Panc1 (cell line): ENCODE results near the gene SHISA5. TPM values are rescaled to one million over a fixed set of nuclear protein-coding genes. Genes with fewer than 3 reads are reported as not detected.

Experiments
- ATAC-seq: fragments of 200-7000 bp; cut with Tn5 transposase; 2 replicates; pipeline ENCODE4 v1.9.1; 2020; ENCODE audit warnings: mild to moderate bottlenecking, moderate library complexity
- BruUV-seq: library from RNA; stranded (reverse); fragments of 400-500 nt; replicated peaks from 2 replicates; lab custom pipeline; 2021; lab: Mats Ljungman, UMichigan
- CTCF ChIA-PET: fragments of 300-600 bp; sonication (Branson Sonifier 250); formaldehyde crosslinking; loops from one replicate; lab custom pipeline; 2022; ENCODE audit warnings: antibody characterized with exemption; lab: Charles Lee
- POLR2A ChIA-PET: fragments of 300-600 bp; sonication (Branson Sonifier 250); formaldehyde crosslinking; loops from one replicate; lab custom pipeline; 2022; ENCODE audit warnings: antibody characterized with exemption; lab: Charles Lee
- DNase-seq: peaks from one replicate; pipeline ENCODE4 v3.0.0-alpha.2; 2010; ENCODE audit warnings: low read depth, low spot score
- H3K27ac ChIP-seq: 2 replicates; pipeline ENCODE4 v1.5.1; 2011; ENCODE audit warnings: mild to moderate bottlenecking, low read length, inconsistent platforms
- H3K27me3 ChIP-seq: fragments of 200-500 bp; sonication (Bioruptor generic); 2 replicates; pipeline ENCODE4 v1.6.0; 2014; ENCODE audit warnings: low read length, inconsistent platforms; ENCODE audit not compliant: control insufficient read depth, insufficient read depth
- H3K36me3 ChIP-seq: fragments of 200-500 bp; sonication (Bioruptor generic); 2 replicates; pipeline ENCODE4 v1.5.1; 2014; ENCODE audit warnings: inconsistent platforms, mild to moderate bottlenecking, low read length, moderate library complexity; ENCODE audit not compliant: control insufficient read depth, insufficient read depth
- H3K4me1 ChIP-seq: 2 replicates; pipeline ENCODE4 v1.5.1; 2011; ENCODE audit warnings: inconsistent platforms, mild to moderate bottlenecking, low read length, moderate library complexity; ENCODE audit not compliant: control insufficient read depth, insufficient read depth
- H3K4me3 ChIP-seq, 2 experiments: 2 replicates each; pipeline ENCODE4 v1.5.1; 2011 to 2012; ENCODE audit warnings: low read depth in 2 of 2, low read length in 2 of 2, mild to moderate bottlenecking in 2 of 2, inconsistent platforms in 1 of 2, moderate library complexity in 1 of 2
- H3K9me3 ChIP-seq: fragments of 200-500 bp; sonication (Bioruptor generic); 2 replicates; pipeline ENCODE4 v1.5.1; 2014; ENCODE audit warnings: low read depth, mild to moderate bottlenecking, inconsistent platforms, low read length, moderate library complexity; ENCODE audit not compliant: control insufficient read depth, insufficient read depth
- POLR2AphosphoS5 ChIP-seq: IDR thresholded peaks from 2 replicates; pipeline ENCODE4 v1.6.1; 2012; ENCODE audit warnings: mild to moderate bottlenecking, low read depth, low read length, moderate library complexity
- REST ChIP-seq, 2 experiments: IDR thresholded peaks; 2 replicates each; pipeline ENCODE4 v1.6.1; 2011 to 2012; ENCODE audit warnings: low read depth in 2 of 2, control low read depth in 1 of 2, low read length in 1 of 2, mild to moderate bottlenecking in 1 of 2, moderate library complexity in 1 of 2; ENCODE audit not compliant: insufficient read depth in 1 of 2
- SIN3A ChIP-seq: IDR thresholded peaks from 2 replicates; pipeline ENCODE4 v1.6.1; 2012; ENCODE audit warnings: low read depth, mild to moderate bottlenecking, low read length, moderate library complexity, borderline replicate concordance; ENCODE audit not compliant: insufficient read depth
- TCF7L2 ChIP-seq: IDR thresholded peaks from 2 replicates; pipeline ENCODE4 v1.6.1; 2011; ENCODE audit warnings: mild to moderate bottlenecking, low read depth, low read length, inconsistent platforms
- in situ Hi-C: cut with HindIII; loops from 2 replicates; pipeline ENCODE4 v1.10.0; 2016; ENCODE audit warnings: low sequenced_read_pairs, low pct_unique_long_range_greater_than_20kb
- intact Hi-C: fragments of 100-400 bp; cut with micrococcal nuclease; formaldehyde crosslinking; loops from one replicate; pipeline ENCODE4 v1.10.0; 2022; ENCODE audit not compliant: unreplicated experiment
- total RNA-seq: library from RNA; stranded (reverse); gene quantifications from one replicate; pipeline ENCODE4 v1.2.1, GENCODE V29; 2021; ENCODE audit not compliant: unreplicated experiment
- TF ChIP-seq, protein P1 (sequence below): fragments of 450-650 bp; IDR thresholded peaks from 2 replicates; pipeline ENCODE4 v1.5.1; 2017; ENCODE audit warnings: mild to moderate bottlenecking

SHISA5 gene
- total RNA-seq, 1 experiment from 2014 or later = 122 TPM

DNA sequence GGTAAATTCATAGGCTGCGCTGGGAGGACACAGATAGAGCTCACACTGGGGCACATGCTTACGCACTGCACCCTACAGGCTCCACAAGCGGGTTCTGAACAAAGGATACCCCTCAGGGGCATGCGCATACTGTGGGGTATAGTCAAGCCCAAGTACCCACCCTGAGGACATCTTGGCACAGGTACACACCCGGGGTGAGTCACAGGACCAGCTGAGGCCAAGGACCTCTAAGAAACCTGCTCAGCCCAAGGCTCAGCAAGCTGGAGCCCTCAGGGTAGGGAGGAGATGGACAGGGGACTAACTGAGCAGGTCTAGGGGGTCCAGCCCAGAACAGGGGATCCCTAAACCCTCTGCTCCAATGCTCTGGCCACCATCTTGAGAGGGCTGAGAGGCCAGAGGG lies 3.3 kb downstream of the SHISA5 start:
- intact Hi-C loops (no loop called here), in situ Hi-C loops (no loop called here)
- no peaks in the 10 kb centered on the region for H3K36me3 ChIP-seq
- TF ChIP-seq, protein P1, sequence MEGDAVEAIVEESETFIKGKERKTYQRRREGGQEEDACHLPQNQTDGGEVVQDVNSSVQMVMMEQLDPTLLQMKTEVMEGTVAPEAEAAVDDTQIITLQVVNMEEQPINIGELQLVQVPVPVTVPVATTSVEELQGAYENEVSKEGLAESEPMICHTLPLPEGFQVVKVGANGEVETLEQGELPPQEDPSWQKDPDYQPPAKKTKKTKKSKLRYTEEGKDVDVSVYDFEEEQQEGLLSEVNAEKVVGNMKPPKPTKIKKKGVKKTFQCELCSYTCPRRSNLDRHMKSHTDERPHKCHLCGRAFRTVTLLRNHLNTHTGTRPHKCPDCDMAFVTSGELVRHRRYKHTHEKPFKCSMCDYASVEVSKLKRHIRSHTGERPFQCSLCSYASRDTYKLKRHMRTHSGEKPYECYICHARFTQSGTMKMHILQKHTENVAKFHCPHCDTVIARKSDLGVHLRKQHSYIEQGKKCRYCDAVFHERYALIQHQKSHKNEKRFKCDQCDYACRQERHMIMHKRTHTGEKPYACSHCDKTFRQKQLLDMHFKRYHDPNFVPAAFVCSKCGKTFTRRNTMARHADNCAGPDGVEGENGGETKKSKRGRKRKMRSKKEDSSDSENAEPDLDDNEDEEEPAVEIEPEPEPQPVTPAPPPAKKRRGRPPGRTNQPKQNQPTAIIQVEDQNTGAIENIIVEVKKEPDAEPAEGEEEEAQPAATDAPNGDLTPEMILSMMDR = no peak
- no peak for TF ChIP-seq SIN3A
- CTCF ChIA-PET = interaction anchor here (0.6 kb wide), 2 partner anchors 37 to 56 kb away, joined by 4 to 8 read pairs; partner anchors contain the start of gene PFKFB4
- no peaks in the 10 kb centered on the region for H3K9me3 ChIP-seq
- no peaks in the 10 kb centered on the region for H3K27me3 ChIP-seq
- DNase-seq (no peak), ATAC-seq (no peak)
- BruUV-seq = no TSS peak
- POLR2A ChIA-PET = no interaction called here
- H3K4me1 ChIP-seq = peaks cover 13% of the 10 kb centered on the region
- H3K4me3 ChIP-seq = no peak overlapping the region
- H3K27ac ChIP-seq = no peak overlapping the region

- no peaks in the 10 kb centered on the region for H3K9me3 ChIP-seq
- H3K36me3 ChIP-seq = no peaks in the 10 kb centered on the region
- DNase-seq (no peak), ATAC-seq (no peak)
- H3K27me3 ChIP-seq = no peaks in the 10 kb centered on the region
- intact Hi-C loops (no loop called here), in situ Hi-C loops (no loop called here)
- TF ChIP-seq TCF7L2 (no peak), POLR2AphosphoS5 (no peak), REST (IDR thresholded peaks at IDR 0.05; ENCODE audit: insufficient read depth in 1 of 2, low read depth in 2 of 2, low read length in 1 of 2) (no peak), SIN3A (no peak)
- TF ChIP-seq, protein P1 = no peak
- no peak overlapping the region for H3K27ac ChIP-seq
- ChIA-PET POLR2A (no interaction called here), CTCF (no interaction called here)
- BruUV-seq = no TSS peak
- no peaks in the 10 kb centered on the region for H3K4me1 ChIP-seq
- H3K4me3 ChIP-seq = no peak overlapping the region
Measured at GRCh38 chr3:48493203-48493501, 10.8 kb downstream of the SHISA5 start.
